Thyroid gland (tissue), 4 donors: ENCODE results near the gene SPOUT1. TPM values are rescaled to one million over a fixed set of nuclear protein-coding genes. Genes with fewer than 3 reads are reported as not detected.
"Not testable (repeated sequence)": the region's sequence is repeated elsewhere in the genome, so short reads cannot be mapped to it uniquely, and the experiment has no call there.

Source experiments
- DNase-seq, 2 donors: peaks; one replicate each; pipeline ENCODE4 v3.0.0-alpha.2; 2019
- H3K27ac ChIP-seq, 3 donors: fragments of 200-600 bp; sonication (generic); 1 replicate in 2 of 3; 2 replicates in 1 of 3; pipeline ENCODE4 v1.5.1; 2016 to 2019; ENCODE audit warnings: mild to moderate bottlenecking in 1 of 3, moderate library complexity in 1 of 3
- H3K27me3 ChIP-seq: fragments of 200-600 bp; sonication (generic); one replicate; pipeline ENCODE4 v1.5.1; 2019
- H3K36me3 ChIP-seq, 2 donors: fragments of 200-600 bp; sonication (generic); one replicate each; pipeline ENCODE4 v1.5.1; 2016 to 2019
- H3K4me1 ChIP-seq, 2 donors: fragments of 200-600 bp; sonication (generic); one replicate each; pipeline ENCODE4 v1.5.1; 2017 to 2019
- H3K4me3 ChIP-seq, 3 donors: fragments of 200-600 bp; sonication (generic); replicated peaks in 1 of 3; 1 replicate in 2 of 3; 2 replicates in 1 of 3; pipeline ENCODE4 v1.5.1; 2016; ENCODE audit warnings: mild to moderate bottlenecking in 1 of 3
- H3K9me3 ChIP-seq: fragments of 200-600 bp; sonication (generic); one replicate; pipeline ENCODE4 v1.5.1; 2017
- CTCF ChIP-seq, 6 experiments: fragments of 200-600 bp in 3 of 6; fragments of 450-650 bp in 3 of 6; sonication (generic) in 3 of 6; IDR thresholded peaks; one replicate each; pipeline ENCODE4 v1.5.1; 2016 to 2019; ENCODE audit warnings: antibody characterized with exemption in 6 of 6, mild to moderate bottlenecking in 2 of 6, inconsistent platforms in 1 of 6, moderate library complexity in 1 of 6
- POLR2A ChIP-seq, 2 donors: fragments of 450-650 bp; IDR thresholded peaks; one replicate each; pipeline ENCODE4 v1.6.1; 2017; ENCODE audit warnings: antibody characterized with exemption in 2 of 2, mild to moderate bottlenecking in 2 of 2, moderate library complexity in 1 of 2
- WGBS, 2 donors: methylation state at CpG; one replicate each; pipeline ENCODE4 v1.1.5; 2017; 5-methylcytosine and 5-hydroxymethylcytosine counted together
- intact Hi-C: fragments of 100-400 bp; cut with DNase I; formaldehyde crosslinking; loops from one replicate; pipeline ENCODE4 v1.15.1; 2023
- total RNA-seq, 4 donors: library from RNA; depleted of rRNA; stranded (reverse); fragments of >200 nt; gene quantifications; one replicate each; pipeline ENCODE4 v1.2.3, GENCODE V29; 2016

SPOUT1 gene
- total RNA-seq, 4 donors from 2014 or later: 16.7 to 38.4 (median 27.4) TPM

DNA sequence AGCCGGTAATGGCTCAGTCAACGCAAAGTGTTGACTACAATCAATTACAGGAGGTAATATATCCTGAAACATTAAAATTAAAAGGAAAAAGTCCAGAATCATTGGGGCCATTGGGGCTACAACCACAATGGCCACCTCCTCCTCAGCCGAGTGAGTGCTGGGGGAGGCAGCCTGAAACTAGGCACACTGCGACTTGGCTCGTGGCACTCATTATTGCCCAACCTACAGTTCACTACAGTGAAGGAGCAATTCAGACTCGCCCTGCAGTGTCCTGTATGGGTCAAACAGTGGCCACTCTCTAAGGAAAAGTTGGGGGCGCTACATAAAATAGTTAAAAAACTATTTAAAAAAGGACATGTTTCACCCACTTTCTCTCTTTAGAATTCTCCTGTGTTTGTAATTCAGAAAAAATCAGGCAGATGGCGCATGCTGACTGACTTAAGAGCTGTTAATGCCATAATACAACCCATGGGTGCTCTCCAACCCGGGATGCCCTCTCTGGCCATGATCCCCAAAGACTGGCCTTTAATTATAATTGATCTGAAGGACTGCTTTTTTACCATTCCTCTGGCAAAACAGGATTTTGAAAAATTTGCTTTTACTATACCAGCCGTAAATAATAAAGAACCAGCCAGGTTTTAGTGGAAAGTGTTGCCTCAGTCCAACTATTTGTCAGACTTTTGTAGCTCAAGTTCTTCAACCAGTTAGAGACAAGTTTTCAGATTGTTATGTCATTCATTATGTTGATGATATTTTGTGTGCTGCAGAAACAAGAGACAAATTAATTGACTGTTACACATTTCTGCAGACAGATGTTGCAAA lies 22.4 kb upstream of the SPOUT1 start:
- H3K27ac ChIP-seq: not testable (repeated sequence)
- DNase-seq: peak; percentile 59 to 61
- WGBS, 2 donors: 74% methylated on average over 10 of the region's 10 CpGs

GRCh38 chr9:128851024-128851423 lies 21.4 kb upstream of the SPOUT1 start:
- H3K4me3 ChIP-seq, H3K27me3 ChIP-seq, H3K9me3 ChIP-seq, H3K4me1 ChIP-seq, intact Hi-C loops, H3K27ac ChIP-seq, H3K36me3 ChIP-seq, DNase-seq: not testable (repeated sequence)
- 92 to 95% methylated on average over 10 of the region's 10 CpGs for WGBS, 2 donors

More for the DNA sequence above, 22.4 kb upstream of the SPOUT1 start:
- H3K4me1 ChIP-seq, H3K36me3 ChIP-seq, H3K9me3 ChIP-seq, H3K4me3 ChIP-seq, H3K27me3 ChIP-seq: not testable (repeated sequence)
- intact Hi-C loops: loop anchor here (2.0 kb wide), 1 partner anchor 77 kb away; no protein-coding TSS in a partner anchor
- peak; percentile 41 to 83 (median 70) for TF ChIP-seq CTCF (IDR thresholded peaks at IDR 0.05)

DNA sequence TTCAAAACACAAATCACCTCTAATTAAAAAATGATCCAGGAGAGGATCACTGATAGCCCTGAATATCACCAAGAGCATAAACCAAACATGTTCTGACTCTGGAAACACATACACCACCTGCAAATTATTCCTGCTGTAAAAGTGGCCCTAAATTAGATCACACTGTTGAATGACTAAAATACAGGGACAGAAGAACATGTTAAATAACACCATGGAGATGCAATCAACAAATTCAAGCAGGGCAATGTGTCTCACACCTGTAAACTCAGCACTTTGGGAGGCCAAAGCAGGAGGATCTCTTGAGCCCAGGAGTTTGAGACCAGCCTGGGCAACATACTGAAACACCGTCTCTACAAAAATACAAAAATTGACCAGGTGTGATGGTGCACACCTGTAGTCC lies 18.2 kb upstream of the SPOUT1 start:
- TF ChIP-seq CTCF (IDR thresholded peaks at IDR 0.05): no peak
- no peak for TF ChIP-seq POLR2A (IDR thresholded peaks at IDR 0.05)
- 94 to 95% methylated on average over 1 of the region's 1 CpG for WGBS, 2 donors
- DNase-seq: no peak
- Histone ChIP-seq H3K4me3 (no peak overlapping the region), H3K9me3 (no peaks in the 10 kb centered on the region), H3K36me3 (no peaks in the 10 kb centered on the region), H3K4me1 (peaks cover under 1 to 13% of the 10 kb centered on the region in 2 donors), H3K27ac (no peak overlapping the region), H3K27me3 (no peaks in the 10 kb centered on the region)
- intact Hi-C loops: no loop called here

DNA sequence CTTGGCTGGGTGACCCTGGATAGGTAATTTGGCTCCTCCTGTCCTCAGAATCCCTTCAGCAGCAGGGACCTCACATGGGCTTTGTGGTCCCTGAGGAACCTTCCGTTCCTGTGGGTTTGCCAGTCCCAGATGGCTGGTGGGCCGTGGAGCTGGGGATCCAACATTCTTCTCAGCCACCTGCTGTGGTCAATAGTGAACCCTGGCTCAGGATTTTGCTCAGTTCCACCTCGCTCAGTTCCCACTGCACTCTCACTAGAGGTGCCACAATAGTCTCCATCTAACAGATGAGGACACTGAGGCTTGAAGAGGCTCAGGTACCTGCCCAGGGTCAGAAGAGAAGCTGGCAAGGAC lies 17.1 kb upstream of the SPOUT1 start:
- TF ChIP-seq POLR2A (IDR thresholded peaks at IDR 0.05) (no peak), CTCF (IDR thresholded peaks at IDR 0.05) (no peak)

DNA sequence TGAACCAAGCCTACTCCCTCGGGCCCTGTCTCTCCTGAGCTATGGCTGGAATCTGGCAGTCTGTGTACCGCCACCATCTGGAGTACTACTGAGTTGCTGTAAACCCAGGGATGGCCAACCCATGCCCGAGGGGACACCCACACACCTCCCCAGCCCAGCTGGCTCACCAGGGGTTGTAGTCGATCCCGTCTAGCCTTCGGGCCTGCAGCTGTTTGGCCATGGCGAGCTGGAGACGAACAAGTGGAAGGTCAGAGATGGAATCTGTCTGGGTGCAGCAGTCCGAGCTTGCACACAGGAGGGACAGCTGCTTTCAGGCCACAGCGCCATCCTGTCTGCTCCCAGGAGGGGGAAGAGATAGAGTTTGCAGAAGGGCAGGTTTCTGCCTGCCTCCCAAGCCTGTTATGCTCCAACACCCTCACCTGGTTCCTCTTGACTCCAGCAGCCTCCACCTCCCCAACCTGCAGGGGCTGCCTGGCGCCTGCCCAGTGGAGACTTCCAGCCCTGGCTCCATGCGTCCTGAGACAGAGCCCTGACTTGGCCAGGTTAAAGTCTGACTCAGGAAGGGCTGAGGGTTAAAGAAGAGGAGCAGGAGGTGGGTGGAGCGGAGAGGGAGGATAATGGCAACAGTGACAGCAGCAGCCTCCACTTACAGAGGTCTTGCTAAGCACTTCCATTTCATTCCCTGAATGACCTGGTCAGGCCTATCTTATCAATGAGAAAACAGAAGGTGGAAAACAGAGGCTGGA lies 15.8 kb upstream of the SPOUT1 start:
- Histone ChIP-seq H3K4me1 (peaks cover 0 to 12% of the 10 kb centered on the region in 2 donors), H3K4me3 (no peak overlapping the region), H3K27ac (peak overlapping the region; percentile 24 to 36 (median 29)), H3K9me3 (no peaks in the 10 kb centered on the region), H3K36me3 (no peaks in the 10 kb centered on the region), H3K27me3 (no peaks in the 10 kb centered on the region)
- 54 to 63% methylated on average over 12 of the region's 13 CpGs for WGBS, 2 donors
- TF ChIP-seq CTCF (IDR thresholded peaks at IDR 0.05): no peak
- no peak for TF ChIP-seq POLR2A (IDR thresholded peaks at IDR 0.05)
- peak; percentile 53 to 54 for DNase-seq
- intact Hi-C loops: no loop called here

More for the DNA sequence above, 17.1 kb upstream of the SPOUT1 start:
- no peaks in the 10 kb centered on the region for H3K36me3 ChIP-seq
- H3K9me3 ChIP-seq: no peaks in the 10 kb centered on the region
- H3K27me3 ChIP-seq: no peaks in the 10 kb centered on the region
- no peak for DNase-seq
- H3K4me1 ChIP-seq: peaks cover 0 to 12% of the 10 kb centered on the region in 2 donors
- WGBS, 2 donors: 93 to 95% methylated on average over 3 of the region's 3 CpGs
- no peak overlapping the region for H3K27ac ChIP-seq
- intact Hi-C loops: no loop called here
- H3K4me3 ChIP-seq: no peak overlapping the region

GRCh38 chr9:128843171-128843570 lies 13.6 kb upstream of the SPOUT1 start:
- H3K36me3 ChIP-seq, H3K9me3 ChIP-seq, H3K27me3 ChIP-seq, intact Hi-C loops, H3K4me3 ChIP-seq, H3K27ac ChIP-seq, DNase-seq: not testable (repeated sequence)
- 96 to 97% methylated on average over 7 of the region's 7 CpGs for WGBS, 2 donors
- peaks cover 0 to 12% of the 10 kb centered on the region in 2 donors for H3K4me1 ChIP-seq
